GM10266 (cell line): Measurements from ENCODE around the gene WDR3.

Experiments
- DNase-seq: peaks from one replicate; pipeline ENCODE4 v3.0.0; 2012; ENCODE audit errors: extremely low spot score
- CTCF ChIP-seq: IDR thresholded peaks from 2 replicates; pipeline ENCODE4 v1.5.1; 2012; ENCODE audit warnings: mild to moderate bottlenecking, low read depth; ENCODE audit not compliant: control insufficient read depth, insufficient read depth; ENCODE audit errors: missing control alignments

Gene WDR3

GRCh38 chr1:118008011-118008410 is 78.5 kb downstream of the WDR3 start:
- TF ChIP-seq CTCF, result no peak
- DNase-seq, result no peak

GRCh38 chr1:118012515-118013124 is 83.1 kb downstream of the WDR3 start:
- no peak for DNase-seq
- no peak for TF ChIP-seq CTCF

GRCh38 chr1:118013336-118013735 is 83.8 kb downstream of the WDR3 start:
- DNase-seq, result no peak

GRCh38 chr1:118013938-118014337 is 84.4 kb downstream of the WDR3 start:
- TF ChIP-seq CTCF, result no peak
- no peak for DNase-seq

More at GRCh38 chr1:118013336-118013735, 83.8 kb downstream of the WDR3 start:
- no peak for TF ChIP-seq CTCF
